GDM1 (cell line): Measurements from ENCODE around the gene ACVRL1.

ENCODE experiments used
- DNase-seq: peaks from one replicate; lab custom pipeline; 2025; lab: John Stamatoyannopoulos, UW

The ACVRL1 gene

DNA sequence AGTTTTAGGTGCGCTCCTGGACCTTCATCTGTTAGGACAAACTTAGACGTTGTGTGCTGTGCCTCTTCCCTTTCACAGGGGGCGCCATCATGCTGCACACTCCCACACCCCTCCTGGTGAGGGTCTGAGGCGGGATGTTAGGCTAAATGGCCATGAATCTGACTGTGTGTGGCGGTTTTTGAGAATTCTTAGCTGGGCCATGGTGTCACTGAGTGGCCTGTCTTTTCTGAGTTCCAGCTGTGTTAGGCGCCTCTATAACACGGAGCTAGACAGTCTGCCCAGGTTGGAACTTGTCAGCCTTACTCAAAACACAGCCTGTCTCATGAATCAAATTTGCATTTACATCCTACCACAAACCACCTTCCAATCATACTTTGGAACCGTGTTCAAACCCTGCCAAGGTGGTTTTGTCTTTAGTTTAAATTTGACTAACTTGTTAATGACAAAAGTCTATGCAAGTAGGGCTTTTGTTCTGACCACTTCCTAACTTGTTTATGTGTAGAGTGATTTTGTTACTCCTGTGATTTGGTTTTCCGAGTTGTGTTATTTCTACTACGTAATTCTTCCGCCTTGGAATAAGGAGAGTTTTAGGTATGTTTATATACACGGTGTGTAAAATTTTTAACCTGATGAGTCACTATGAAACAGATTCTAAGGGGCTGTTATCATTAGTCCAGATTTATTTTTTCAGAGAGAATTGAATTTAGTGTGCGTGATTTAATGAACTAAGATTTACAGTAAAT lies 63.8 kb downstream of the ACVRL1 start:
- no peak for DNase-seq

DNA sequence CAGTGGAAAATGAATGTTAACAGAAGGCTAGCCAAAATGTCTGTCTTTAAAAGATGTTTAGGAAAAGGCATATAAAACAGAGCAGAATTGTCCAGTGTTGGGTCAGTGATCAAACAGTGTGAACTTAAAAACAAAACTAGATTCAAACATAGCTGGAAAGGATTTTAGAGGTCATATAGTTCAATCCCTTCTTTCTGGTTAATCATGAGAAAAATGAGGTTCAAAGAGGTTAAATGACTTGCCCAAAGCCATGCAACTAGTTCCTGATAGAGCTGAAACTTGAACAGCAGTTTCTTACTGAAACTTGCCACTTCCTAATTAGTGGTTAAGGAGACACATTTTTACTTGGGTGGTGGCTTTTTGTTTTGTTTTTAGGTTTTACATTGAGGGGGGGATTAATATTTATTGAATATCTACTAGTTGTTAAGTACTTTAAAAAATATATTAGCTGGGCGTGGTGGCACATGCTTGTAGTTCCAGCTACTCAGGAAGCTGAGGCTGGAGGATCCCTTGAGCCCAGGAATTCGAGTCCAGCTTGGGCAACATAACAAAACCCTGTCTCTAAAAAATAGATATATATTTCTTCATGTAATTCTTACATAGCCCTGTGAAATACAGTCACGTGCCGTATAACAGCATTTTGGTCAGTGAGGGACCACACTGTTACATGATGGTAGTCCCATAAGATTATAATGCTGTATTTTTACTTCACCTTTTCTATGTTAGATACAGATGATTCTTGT lies 64.5 kb downstream of the ACVRL1 start:
- no peak for DNase-seq

DNA sequence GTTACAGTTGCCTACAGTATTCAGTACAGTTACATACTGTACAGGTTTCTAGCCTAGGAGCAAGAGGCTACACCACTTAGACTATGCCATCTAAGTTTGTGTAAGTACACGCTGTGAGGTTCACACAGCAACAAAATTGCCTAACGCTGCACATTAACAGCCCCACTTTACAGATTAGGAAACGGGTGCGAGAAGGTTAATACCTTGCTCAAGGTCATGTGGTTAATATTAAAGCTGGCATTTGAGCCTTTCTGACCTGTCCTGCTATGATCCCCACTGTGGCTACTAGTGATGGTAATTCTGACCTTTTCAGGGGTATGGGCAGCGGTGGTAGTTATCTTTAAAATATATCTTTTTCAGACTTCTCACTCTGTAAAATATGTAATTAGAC lies 65.1 kb downstream of the ACVRL1 start:
- no peak for DNase-seq

- peak; percentile 49 for DNase-seq
Measured at GRCh38 chr12:51972849-51973273, 65.6 kb downstream of the ACVRL1 start.
